HG02852 (cell line): ENCODE data around the gene OTOS.

Experiments used
- ATAC-seq: cut with Tn5 transposase; IDR thresholded peaks from one replicate; pipeline ENCODE4 v1.9.1; 2021; ENCODE audit warnings: mild to moderate bottlenecking, moderate library complexity; ENCODE audit not compliant: unreplicated experiment

Gene OTOS

DNA sequence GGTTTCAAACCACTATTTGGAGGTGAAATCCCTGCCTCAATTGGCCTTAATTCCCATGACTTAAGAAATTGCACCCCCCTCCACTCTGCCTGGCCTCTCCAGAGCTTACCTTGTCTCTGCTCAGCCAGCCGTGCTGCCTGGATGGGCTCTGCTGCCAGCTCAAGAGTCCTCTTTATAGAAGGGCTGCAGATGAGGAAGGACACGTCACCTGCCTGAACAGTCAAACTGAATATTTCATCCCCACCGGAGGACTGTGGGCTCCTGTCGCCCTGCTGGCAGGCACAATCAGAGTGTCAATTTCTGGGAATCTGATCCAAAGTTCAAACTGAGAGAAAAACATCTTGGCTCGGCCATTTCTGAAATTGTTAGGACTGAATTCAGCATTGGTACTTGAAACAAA is at the start of gene OTOS:
TSS of gene OTOS (minus strand) at position 148 of the 400 bp plus-strand sequence. CDS start 332 bp downstream, outside the sequence.
- ATAC-seq = no peak

DNA sequence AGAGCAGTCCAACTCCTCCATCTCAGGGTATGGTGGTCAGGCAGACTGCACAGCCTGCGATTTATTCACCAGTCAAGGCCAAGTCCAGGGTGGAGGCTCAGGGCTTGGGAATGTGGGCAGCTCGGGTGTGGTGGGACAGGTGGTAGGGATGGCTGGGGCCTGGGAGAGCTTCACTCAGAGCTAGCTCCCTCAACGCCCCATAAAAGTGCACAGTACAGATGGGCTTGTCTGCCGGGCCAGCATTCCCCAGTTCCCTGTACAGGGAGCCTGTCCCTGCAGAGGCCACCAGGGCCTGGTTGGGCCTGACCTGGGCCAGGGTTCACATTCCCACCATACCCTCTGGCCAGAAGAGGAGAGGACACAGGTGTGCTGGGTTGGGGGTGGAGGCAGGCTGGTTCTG is 49.2 kb upstream of the OTOS start:
- no peak for ATAC-seq

DNA sequence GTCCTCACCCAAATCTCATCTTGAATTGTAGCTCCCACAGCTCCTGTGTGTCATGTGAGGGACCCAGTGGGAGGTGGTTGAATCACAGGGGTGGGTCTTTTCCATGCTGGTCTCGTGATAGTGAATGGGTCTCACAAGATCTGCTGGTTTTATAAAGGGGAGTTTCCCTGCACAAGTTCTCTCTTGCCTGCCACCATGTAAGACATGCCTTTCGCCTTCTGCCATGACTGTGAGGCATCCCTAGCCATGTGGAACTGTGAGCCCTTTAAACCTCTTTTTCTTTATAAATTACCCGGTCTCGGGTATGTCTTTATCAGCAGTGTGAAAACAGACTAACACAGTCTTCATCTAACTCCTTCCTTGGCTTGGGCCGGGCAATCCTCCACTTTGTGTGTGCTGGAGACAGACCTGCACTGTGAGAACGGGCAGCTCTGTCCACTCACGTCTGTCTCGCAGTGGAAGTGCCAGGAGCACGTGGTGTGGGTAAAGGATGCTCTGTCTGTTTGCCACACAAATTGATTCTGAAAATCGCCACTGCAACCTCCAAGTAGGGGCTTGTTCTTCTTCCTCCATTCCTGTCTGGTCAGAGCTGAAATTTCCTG is 47.6 kb upstream of the OTOS start:
- ATAC-seq = no peak

DNA sequence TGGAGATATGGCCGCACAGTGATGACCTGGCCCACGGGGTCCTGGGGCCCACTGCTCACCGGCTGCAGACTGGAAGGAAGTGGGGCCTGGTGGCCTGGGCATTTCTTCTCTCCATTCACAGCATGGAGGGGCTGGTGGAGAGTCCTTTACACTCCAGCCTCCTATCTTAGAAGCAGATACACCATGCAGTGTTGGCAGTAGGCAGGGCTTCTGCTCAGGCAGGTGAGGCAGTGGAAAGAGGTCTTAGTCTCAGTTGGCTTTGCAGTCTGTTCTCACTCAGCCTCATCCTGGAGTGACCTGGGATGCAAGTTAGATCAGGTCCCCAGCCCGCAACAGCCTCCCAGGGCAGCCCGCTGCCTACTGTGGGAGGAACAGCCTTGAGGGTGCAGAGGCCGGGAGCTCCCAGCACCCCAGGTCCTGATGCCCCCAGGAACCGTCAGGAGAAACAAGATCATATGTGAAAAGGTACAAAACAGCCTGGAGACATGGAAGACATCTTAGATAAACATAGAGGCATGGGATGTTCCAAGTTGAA is 45.8 kb upstream of the OTOS start:
- ATAC-seq = no peak

DNA sequence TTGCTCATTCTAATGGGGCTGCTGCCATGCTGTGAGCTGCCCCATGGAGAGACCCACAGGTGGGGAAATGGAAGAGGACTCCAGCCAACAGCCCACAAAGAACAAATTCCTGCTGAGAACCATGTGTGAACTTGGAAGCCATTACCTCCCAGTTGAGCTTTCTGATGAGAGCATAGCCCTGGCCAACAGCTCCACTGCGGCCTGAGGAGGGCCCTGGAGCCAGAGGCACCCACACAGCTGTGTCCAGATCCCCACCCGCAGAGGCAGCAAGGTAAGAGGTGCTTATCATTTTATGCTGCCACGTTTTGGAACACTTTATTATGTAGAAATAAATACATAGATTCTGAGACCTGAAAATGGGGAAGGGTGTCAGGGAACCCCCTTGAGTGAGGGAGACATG is 44.2 kb upstream of the OTOS start:
- ATAC-seq = no peak

DNA sequence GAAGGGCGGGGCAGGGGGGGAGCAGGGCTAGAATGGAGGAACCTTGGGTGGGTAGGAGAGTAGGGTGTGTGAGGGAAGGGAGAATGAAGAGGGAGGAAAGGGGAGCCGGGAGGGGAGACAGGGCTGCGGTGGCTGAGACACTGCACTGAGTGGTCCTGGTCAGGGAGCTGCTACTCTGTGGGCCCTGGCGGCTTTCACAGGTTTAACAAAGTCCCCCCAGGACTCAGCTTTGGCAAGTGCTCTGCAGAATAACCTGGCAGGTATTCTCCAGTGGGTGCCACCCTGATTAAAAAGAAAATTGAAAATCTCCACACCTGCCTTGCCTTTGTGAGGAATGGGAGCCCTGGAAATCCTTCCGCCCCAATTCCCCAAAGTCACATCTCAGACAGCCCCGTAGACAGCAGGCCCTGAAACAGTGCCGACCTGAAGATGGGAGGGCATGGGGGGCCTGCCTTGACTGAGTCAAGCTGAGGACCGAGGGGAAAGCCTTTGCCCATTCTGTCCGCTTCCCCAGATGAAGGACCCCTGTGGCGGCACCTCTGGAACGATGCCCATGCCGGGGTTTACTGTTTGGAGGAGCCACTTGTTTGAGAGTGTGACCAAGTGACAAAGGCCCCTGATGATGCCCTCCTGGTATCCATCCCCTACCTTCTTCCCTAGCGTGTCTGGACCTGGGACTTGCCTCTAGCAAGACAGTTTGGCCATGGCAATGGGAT is 43.6 kb upstream of the OTOS start:
- no peak for ATAC-seq

DNA sequence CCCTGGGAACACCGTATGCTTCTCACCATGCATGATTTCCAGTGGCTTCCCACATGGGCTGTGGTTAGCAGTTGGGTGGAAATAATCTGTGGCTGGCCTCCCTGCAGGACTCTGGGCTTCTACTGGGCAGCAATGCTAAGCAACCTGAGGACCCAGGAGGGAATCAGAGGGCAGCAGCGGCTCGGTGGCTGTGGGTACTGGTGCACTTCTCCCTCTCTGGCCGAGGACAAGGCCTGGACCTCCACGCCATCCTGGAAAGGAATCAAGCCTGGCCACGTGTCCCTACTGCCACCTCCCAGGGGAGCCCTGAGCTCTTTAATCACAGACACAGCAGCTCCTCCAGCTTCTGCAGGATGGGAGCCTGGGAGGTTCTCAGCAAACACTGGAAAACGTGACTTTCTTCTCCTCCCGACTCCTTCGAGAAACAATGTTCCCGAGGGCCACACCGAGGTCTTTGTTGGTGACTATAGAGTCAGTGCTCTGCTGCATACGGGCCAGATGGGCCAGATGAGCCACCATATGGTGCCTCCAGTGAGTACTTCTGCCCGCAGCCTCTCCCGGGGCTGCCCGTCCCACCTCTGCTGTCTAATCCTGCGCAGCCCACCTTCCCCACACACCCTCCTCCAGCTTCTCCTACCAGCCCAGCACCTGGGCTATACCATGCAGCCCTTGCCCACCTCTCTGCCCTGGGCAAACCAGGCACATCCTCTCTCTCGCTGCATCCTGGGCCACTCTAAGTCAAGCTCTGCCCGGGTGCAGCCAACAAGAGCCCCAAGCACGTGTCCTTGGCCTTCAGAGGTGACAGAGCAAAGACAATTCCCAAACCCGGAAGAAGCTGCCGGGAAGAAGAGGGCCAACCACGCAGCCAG is 42.8 kb upstream of the OTOS start:
- no peak for ATAC-seq

DNA sequence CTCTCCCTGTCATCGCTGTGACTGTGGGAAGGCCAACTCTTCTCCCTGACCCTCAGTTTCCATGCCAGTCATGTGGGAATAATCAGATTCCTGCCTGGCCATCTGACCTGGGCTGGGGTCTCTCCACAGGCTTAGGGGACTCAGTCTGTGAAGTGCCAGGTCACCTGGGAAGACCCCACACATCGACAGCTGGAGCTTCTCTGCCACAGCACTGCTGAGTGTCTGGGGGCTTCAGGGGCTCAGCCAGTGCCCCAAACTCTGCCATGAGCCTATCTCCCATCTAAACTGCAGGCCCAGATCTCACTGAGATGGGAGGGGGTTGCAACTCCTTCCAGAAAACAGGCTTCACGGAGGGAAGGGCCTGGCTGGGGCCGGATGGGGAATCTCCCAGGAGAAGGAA is 42.0 kb upstream of the OTOS start:
- no peak for ATAC-seq

DNA sequence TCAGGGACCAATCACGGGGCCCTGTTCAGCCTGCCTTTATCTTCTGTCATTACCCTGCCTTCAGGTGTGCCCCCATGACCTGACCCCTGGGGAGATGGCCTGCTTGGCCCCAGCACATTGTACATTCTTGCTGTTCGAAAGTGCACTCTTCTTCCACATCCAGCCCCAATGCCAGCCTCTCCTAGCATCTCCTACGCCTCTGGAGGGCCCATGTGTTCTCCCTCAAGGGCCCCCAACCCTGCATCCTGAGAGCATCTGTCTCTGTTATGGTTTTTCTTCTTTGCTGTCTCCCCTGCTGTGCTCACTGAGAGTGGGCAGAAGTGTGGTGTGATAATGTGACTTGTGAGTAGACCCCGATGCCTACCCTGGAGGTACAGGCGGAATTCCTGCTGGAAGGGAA is 41.5 kb upstream of the OTOS start:
- no peak for ATAC-seq

DNA sequence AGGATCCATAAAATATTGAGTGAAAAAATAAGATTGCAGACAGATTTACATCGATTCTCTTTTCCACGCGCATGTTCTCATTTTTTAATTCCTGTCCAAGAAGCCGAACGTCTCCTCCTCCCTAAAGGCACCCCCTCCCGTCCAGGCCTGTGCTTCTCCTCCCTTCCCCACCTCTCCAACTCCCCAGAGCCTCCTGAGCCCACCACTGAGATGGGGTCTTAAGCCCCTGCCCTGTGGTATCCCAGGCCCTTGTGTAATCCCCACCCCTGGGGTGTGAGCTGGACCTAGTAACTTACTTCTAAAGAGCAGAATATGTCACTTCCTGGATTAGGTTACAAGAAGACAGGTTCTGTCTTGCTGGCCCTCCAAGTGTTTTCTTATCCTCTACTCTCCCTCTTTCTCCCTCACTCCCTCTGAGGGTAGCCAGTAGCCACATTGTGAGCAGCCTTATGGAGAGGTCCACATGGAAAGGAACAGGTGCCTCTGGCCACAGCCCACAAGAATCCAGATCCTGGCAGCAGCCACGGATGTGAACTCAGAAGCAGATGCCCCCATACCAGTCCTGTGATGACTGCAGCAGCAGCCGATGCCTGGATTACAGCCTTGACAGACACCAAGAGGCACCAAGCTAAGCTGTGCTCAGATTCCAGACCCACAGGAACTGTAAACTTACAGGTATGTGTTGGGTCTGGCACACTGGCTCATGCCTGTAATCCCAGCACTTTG is 39.6 kb upstream of the OTOS start:
- ATAC-seq = no peak

DNA sequence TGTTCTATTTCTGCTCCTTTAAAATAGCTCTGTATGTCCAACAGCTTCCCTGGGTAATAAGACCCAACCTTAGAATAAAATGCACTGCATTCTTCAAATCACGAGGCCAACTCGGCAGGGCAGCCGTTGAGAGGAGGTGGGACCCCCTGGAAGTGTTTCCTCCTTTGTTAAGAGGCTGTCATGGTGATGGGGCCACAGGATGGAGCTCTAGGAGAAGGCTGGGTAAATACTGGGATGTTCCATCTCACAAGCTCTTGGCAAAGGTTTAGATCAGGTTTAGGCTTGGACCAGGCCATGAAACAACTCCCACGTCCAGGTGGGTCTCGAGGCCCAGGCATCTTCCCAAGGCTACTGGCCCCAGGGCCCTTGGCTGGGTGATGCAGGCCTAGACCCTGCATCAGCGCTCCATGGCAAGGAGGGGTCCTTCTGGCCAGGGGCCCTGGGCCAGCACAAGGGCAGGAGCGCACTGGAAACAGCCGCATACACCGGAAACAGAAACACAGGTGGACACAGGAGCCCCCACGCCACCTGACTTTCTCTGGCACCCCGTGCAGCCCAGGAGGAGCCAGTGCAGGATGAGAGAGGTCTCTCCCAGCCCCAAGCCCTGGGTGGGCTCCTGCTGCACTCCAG is 38.8 kb upstream of the OTOS start:
- ATAC-seq = no peak

DNA sequence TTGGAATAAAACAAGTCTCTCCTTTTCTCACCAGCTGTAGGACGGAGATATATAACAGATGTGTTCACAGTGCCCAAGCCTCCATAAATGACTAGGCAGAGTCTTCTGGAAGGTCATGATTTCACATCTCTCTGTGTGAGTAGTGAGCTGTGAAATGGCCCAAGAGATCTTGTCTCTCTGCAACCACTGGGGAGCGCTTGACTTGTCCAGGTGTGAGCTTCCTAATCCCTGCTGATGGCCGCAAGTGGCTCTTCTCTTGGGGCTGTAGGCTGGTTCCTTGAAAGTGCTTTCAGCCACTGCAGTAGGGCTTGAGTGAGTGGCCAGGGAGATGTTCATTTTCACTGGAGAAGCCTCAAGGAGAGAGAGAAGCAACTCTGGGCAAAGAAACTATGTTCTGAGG is 38.1 kb upstream of the OTOS start:
- no peak for ATAC-seq

DNA sequence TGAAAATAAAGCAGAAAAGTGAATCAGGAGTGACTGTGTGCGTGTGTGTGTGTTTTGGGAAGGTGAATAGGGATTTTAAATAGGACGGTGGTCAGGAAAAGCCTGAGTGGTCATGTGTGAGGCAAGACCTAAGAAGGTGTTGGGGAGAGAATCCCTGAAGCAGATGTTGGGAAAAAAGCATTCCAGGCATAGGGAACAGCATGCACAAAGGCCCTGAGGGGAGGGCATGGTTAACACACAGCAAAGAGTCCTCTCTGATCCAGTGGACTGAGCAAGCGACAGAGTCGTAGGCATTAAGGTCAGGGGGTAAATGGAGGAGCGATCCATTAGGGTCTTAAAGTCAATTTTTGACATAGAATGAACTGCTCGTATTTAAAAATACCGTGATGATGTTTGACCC is 34.0 kb upstream of the OTOS start:
- no peak for ATAC-seq

DNA sequence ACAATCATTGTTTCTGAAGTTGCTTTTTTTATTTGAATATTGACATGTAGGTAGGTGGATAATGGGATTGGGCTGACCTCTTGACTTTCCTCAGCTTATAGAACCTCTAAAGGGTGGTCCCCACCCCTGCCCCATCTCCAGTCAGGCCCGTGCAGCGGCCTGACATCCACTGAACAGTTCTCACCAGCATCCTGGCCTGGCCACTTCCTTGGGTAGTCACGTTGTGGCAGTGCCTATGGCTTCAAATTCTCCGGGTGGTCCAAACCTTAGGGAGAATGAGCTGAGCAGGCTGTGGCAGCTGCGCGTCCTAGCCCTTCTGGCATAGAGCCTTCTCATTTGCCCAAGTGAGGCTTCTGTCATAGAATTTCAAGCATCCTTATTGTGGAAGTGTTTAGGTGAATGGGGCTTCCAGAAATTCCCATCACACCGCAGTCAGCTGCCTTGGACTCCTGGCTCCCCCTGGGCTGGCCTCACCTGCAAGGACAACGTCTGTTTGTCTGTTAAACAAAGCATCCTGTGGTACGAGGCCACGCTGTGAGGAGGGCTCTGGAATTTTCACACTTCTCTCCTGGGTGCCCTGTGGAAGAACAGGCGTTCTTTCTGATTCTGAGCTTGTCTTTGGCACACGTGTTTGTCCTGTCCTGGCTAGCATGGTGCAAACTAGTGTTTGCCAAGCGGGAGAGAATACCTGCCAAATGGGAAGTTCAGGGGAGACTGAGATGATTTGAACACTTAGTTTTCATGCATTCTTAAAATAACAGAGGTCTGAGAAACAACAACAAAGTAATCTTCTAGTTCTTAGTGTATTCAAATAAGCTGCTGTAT is 31.8 kb upstream of the OTOS start:
- no peak for ATAC-seq

DNA sequence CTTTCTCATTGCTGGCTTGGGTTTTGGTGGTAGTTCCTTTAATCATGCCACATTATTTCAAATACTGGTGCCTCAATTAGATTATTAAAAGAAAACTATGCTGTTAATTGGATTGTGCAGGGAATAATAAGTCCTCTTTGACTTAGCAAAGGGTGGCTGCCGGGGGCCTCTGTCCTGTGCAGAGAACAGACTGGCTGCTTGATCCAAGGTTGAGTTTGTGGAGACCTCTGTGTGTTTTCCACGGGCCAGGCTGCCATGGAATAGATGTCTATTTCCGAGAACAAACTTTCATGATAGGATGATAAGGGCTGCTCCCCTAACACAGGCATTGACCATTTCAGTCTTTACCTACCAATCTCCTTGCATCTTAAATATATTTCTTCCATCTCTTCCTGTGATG is 30.4 kb upstream of the OTOS start:
- no peak for ATAC-seq

DNA sequence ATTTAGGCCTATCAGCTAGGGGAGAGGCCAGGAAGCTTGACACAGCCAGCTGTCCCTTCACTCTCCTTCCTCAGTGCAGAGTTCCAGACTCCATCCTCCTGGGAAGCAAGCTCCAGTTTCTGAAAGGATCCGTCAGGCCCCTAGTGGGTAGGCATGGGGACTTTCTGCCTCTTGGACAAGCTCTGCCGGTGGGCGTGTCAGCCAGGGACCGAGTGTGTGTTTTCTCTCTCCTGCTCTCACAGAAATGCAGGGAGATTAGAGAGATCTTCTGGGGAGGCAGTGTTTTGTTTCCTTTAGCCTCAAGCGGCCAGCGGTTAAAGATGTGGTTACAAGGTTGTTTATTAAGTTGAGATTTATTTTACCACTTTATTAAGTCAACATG is 29.9 kb upstream of the OTOS start:
- no peak for ATAC-seq

DNA sequence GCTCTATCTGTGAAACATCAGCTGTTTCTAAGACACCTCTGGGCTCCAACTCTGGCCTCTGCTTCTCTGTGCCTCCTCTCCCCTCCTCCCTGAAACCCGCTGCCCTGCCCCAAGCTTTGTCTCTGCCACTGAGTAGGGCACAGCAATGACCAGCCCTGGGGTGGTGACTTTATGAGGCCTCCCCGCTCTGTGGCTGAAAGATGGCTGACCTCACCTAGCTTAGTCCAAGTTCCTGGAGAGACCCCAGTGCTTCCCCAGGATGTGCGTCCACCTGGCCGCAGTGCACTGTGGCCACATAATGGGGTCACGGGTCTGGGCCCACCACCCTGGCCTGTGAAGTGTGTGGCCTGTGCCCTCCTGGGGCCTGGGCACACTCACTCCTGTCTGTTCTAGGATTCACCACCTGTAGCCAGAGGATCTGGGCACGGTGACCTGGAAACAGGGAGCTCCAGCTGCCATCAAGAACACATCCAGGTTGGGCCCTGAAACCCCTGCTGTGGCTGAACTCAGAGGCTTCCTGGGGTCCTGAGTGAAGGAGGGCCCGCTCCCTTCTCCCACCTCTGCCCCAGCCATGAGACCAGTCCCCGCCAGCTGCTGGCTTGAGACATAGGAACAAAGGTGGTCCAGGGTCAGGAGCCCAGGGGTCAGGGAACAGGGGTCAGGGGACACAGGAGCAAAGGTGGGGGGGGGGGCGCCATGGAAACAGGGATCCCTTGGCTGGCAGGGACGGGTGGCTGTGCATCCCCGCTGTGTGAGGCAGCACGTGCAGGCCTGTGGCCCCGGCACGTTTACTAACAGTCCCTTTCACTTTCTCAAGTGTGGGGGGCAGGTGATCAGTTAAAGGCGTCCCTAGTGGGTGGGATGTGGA is 29.3 kb upstream of the OTOS start:
- ATAC-seq = no peak

DNA sequence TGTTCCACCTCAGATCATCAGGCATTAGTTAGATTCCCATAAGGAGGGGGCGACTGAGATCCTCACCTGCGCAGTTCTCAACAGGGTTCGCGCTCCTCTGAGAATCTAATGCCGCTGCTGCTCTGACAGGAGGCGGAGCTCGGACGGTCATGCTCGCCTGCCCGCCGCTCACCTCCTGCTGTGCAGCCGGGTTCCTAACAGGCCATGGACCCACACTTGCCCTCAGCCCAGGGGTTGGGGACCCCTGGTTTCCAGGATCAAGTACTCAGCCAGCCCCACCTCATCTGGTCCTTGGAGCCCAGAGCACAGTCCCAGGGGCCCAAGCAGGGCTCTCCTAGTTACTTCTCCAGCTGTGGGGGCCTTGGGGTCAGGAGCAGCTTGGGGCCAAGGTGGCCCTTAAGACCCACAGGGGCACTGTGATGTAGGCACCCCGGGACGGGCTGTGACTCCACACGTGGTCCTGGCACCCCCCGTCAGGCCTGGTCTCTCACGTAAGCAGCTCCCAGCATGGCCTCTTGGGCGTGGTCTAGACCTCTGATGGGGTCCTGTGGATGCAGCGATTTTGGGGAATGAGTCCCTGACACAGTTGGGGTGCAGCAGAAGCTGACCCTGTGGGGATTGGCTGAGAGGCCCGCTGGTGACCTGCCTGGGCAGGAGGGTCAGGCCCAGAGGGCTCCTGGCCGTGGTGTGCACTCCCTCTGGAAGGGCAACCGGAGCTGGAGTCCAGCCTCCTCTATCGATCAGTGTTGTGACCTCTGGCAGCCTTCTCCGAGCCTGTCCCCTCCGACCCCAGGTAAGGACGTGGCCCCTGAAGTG is 28.3 kb upstream of the OTOS start:
- no peak for ATAC-seq
